Trophoblast cell (in vitro differentiated cells and primary cell): Measurements from ENCODE around the gene DNASE1L1.

Experiments
- DNase-seq, 2 donors: peaks; one replicate each; pipeline ENCODE4 v3.0.0-alpha.2; 2016
- H2AFZ ChIP-seq: 2 replicates; pipeline ENCODE4 v1.6.1; 2013; ENCODE audit warnings: low read length, moderate library complexity, mild to moderate bottlenecking; ENCODE audit not compliant: insufficient read depth, poor library complexity
- H2AK5ac ChIP-seq: 2 replicates; pipeline ENCODE4 v1.6.1; 2013; ENCODE audit warnings: mild to moderate bottlenecking, low read length
- H2BK120ac ChIP-seq: 2 replicates; pipeline ENCODE4 v1.6.1; 2013; ENCODE audit warnings: low read length, mild to moderate bottlenecking, moderate library complexity; ENCODE audit not compliant: insufficient read depth, poor library complexity
- H2BK12ac ChIP-seq: 2 replicates; pipeline ENCODE4 v1.6.1; 2013; ENCODE audit warnings: mild to moderate bottlenecking, low read length, moderate library complexity
- H2BK5ac ChIP-seq: 2 replicates; pipeline ENCODE4 v1.6.1; 2013; ENCODE audit warnings: low read length, low read depth, moderate library complexity, mild to moderate bottlenecking; ENCODE audit not compliant: poor library complexity
- H3K14ac ChIP-seq: 2 replicates; pipeline ENCODE4 v1.6.1; 2013; ENCODE audit warnings: mild to moderate bottlenecking, low read length
- H3K18ac ChIP-seq: 2 replicates; pipeline ENCODE4 v1.6.1; 2013; ENCODE audit warnings: mild to moderate bottlenecking, low read length
- H3K23ac ChIP-seq: 2 replicates; pipeline ENCODE4 v1.6.1; 2013; ENCODE audit warnings: low read length
- H3K27ac ChIP-seq: 2 replicates; pipeline ENCODE4 v1.5.1; 2013; ENCODE audit warnings: low read depth, mild to moderate bottlenecking, inconsistent platforms, low read length, moderate library complexity
- H3K27me3 ChIP-seq: 2 replicates; pipeline ENCODE4 v1.6.1; 2013; ENCODE audit warnings: inconsistent platforms, mild to moderate bottlenecking, low read length, moderate library complexity; ENCODE audit not compliant: insufficient read depth
- H3K36me3 ChIP-seq, 2 experiments: 1 replicate in 1 of 2; 2 replicates in 1 of 2; pipeline ENCODE4 v1.6.1; 2013; ENCODE audit warnings: low read length in 2 of 2, mild to moderate bottlenecking in 2 of 2, moderate library complexity in 1 of 2; ENCODE audit not compliant: insufficient read depth in 2 of 2, control insufficient read depth in 1 of 2
- H3K4ac ChIP-seq: 2 replicates; pipeline ENCODE4 v1.6.1; 2013; ENCODE audit warnings: low read depth, mild to moderate bottlenecking, low read length, moderate library complexity
- H3K4me1 ChIP-seq, 2 experiments: 1 replicate in 1 of 2; 2 replicates in 1 of 2; pipeline ENCODE4 v1.6.1; 2013; ENCODE audit warnings: low read length in 2 of 2, mild to moderate bottlenecking in 2 of 2, moderate library complexity in 1 of 2; ENCODE audit not compliant: insufficient read depth in 2 of 2, control insufficient read depth in 1 of 2
- H3K4me2 ChIP-seq: 2 replicates; pipeline ENCODE4 v1.6.1; 2013; ENCODE audit warnings: inconsistent platforms, mild to moderate bottlenecking, low read length, moderate library complexity
- H3K4me3 ChIP-seq: 2 replicates; pipeline ENCODE4 v1.5.1; 2013; ENCODE audit warnings: mild to moderate bottlenecking, low read depth, low read length, inconsistent platforms
- H3K79me1 ChIP-seq: one replicate; pipeline ENCODE4 v1.6.1; 2013; ENCODE audit warnings: low read length
- H3K79me2 ChIP-seq: 2 replicates; pipeline ENCODE4 v1.6.1; 2013; ENCODE audit warnings: low read length, mild to moderate bottlenecking; ENCODE audit not compliant: control insufficient read depth, insufficient read depth, poor library complexity
- H3K9ac ChIP-seq: 2 replicates; pipeline ENCODE4 v1.6.1; 2013; ENCODE audit warnings: mild to moderate bottlenecking, low read length
- H3K9me3 ChIP-seq: 2 replicates; pipeline ENCODE4 v1.6.1; 2013; ENCODE audit warnings: low read depth, mild to moderate bottlenecking, control low read depth, inconsistent platforms, low read length; ENCODE audit not compliant: insufficient read depth
- H4K12ac ChIP-seq: 2 replicates; pipeline ENCODE4 v1.6.1; 2013; ENCODE audit warnings: low read depth, mild to moderate bottlenecking, low read length, moderate library complexity
- H4K8ac ChIP-seq: 2 replicates; pipeline ENCODE4 v1.6.1; 2013; ENCODE audit warnings: low read depth, mild to moderate bottlenecking, low read length, moderate library complexity
- H4K91ac ChIP-seq: one replicate; pipeline ENCODE4 v1.6.1; 2013; ENCODE audit warnings: low read depth, mild to moderate bottlenecking, low read length, moderate library complexity
- WGBS: extraction: QIAGEN DNeasy Blood & Tissue Kit; methylation state at CpG from one replicate; pipeline ENCODE4 v1.1.7; 2013; ENCODE audit warnings: missing lambda C conversion rate; ENCODE audit not compliant: insufficient read length, insufficient coverage; ENCODE audit errors: extremely low coverage; 5-methylcytosine and 5-hydroxymethylcytosine counted together

DNASE1L1 gene

DNA sequence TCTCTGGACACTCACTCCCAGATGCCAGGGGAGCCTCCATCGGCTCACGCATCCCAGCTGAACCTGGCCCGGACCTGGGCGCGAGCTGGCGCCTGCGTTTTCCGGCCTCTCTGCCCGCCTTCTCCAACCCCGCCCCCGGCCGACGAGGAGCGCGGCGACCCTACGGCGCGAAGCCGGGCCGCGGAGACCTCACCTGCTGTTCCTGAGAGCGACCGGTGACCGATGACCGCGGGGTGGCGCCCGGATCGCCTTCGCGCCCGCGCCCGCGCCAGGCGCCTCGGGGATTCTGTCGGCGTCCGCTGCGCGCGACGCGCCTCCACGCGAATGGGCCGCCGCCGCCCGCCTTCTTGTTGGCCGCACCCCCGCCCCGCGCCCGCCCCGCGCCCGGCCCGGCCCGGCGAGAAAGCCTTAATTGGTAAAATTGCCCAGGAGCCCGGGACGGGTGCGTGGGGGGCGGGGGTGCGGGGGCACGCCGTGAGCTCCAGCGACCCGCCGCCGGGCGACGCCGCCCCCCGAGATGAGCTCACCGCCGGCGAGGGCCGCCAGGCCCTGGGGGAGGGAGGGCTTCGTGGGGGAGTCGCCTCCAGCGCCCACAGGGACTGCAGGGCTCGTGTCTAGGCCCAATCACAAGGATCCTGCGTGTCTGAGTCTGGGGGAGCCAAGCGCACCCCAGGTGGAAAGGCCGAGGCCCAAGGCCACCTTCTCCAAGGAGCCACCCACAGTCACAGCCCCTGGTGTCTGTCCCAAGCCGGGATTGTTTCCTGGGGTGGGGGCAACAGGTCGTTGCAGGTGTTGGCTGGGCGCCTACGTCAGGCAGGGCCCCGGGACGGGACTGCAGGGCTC is 34.5 kb downstream of the DNASE1L1 start, which contains the start of gene FLNA:
TSS of gene FLNA (minus strand) at position 322 of the 843 bp plus-strand sequence. CDS start 3,389 bp downstream, outside the sequence.
- peak in 1 of 2 donors; percentile 35 for DNase-seq
- Histone ChIP-seq H3K14ac (peak within 1 kb of the TSS; percentile 97), H3K36me3 (peaks cover 5 to 10% of the 10 kb centered on the region in 2 experiments), H3K79me2 (peaks cover 40% of the 10 kb centered on the region), H4K12ac (peak within 1 kb of the TSS; percentile 86), H3K9me3 (no peaks in the 10 kb centered on the region), H4K91ac (peak within 1 kb of the TSS; percentile 94), H2AFZ (peak within 1 kb of the TSS; percentile 37), H2BK120ac (peak within 1 kb of the TSS; percentile 64), H2AK5ac (peak within 1 kb of the TSS; percentile 87), H3K27ac (peak within 1 kb of the TSS; percentile 80), H3K4ac (peak within 1 kb of the TSS; percentile 84), H3K9ac (peak within 1 kb of the TSS; percentile 88), H3K4me2 (peak within 1 kb of the TSS; percentile 66), H4K8ac (peak within 1 kb of the TSS; percentile 89), H3K27me3 (no peaks in the 10 kb centered on the region), H3K4me3 (peak within 1 kb of the TSS; percentile 72), H3K23ac (no peak within 1 kb of the TSS), H2BK5ac (peak within 1 kb of the TSS; percentile 81), H2BK12ac (peak within 1 kb of the TSS; percentile 87), H3K79me1 (peaks cover 42% of the 10 kb centered on the region), H3K18ac (peak within 1 kb of the TSS; percentile 97), H3K4me1 (peaks cover 13 to 26% of the 10 kb centered on the region in 2 experiments)
- no CpG with 5 or more reads among the region's 95 CpGs for WGBS

DNA sequence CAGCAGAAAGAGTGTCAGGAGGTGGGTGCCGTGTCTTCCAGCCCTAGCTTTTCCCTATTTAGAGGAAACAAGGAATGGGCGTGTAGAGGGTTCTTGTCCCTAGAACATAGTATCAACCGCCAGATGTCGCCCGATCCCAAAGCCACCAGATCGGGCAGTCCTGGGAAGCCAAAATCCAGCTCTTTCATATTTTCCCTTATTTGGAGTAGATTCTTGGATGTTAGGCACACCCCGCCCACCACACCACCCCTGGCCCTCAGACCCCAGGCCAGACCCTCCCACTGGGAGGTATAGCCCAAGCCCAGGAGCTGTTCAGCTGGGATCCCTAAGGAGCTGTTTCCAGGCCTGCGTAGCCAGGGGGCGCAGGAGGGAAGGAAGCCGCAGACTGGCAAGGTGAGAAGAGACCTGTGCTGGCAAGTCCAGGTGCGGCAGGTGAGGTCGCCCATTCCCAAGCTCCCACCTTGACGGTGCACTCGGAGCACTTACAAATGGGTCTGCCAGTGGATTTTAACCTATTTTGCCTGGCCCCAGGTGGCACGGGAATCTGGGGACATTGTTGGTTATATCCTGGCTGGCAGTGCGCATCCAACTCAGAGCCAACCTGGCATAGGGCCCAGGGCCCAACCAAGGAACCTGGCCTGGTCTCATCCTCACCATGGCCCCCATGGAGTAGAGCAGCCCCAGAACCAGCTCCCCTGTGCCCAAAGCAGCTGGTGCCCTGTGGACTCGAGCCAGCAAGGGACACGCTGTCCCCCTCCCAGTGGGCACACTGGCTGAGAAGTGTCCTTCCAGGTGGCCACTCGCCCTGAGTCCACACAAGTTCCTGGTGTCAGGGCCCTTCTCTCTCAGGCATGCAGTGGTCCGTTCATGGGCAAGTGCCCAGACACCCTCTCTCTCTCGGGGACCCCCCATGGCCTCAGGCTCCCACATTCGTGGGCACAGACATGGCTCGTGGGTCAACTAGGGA is 35.4 kb downstream of the DNASE1L1 start:
- peak; percentile 51 to 70 for DNase-seq
- H2BK12ac ChIP-seq = peak overlapping the region; percentile 87
- peak overlapping the region; percentile 72 for H3K4me3 ChIP-seq
- H2AFZ ChIP-seq = peak overlapping the region; percentile 37
- peak overlapping the region; percentile 82 for H3K4ac ChIP-seq
- H4K8ac ChIP-seq = peak overlapping the region; percentile 68
- no peak overlapping the region for H3K23ac ChIP-seq
- peaks cover 41% of the 10 kb centered on the region for H3K79me2 ChIP-seq
- H2BK120ac ChIP-seq = peak overlapping the region; percentile 64
- no CpG with 5 or more reads among the region's 23 CpGs for WGBS
- H3K9ac ChIP-seq = peak overlapping the region; percentile 88
- peaks cover 14 to 28% of the 10 kb centered on the region in 2 experiments for H3K4me1 ChIP-seq
- H2AK5ac ChIP-seq = peak overlapping the region; percentile 87
- no peaks in the 10 kb centered on the region for H3K9me3 ChIP-seq
- H3K27me3 ChIP-seq = no peaks in the 10 kb centered on the region
- peak overlapping the region; percentile 77 for H3K4me2 ChIP-seq
- H2BK5ac ChIP-seq = peak overlapping the region; percentile 81
- H3K18ac ChIP-seq = peak overlapping the region; percentile 97
- peak overlapping the region; percentile 94 for H4K91ac ChIP-seq
- peak overlapping the region; percentile 86 for H4K12ac ChIP-seq
- peaks cover 7 to 12% of the 10 kb centered on the region in 2 experiments for H3K36me3 ChIP-seq
- H3K14ac ChIP-seq = peak overlapping the region; percentile 97
- H3K27ac ChIP-seq = peak overlapping the region; percentile 87
- H3K79me1 ChIP-seq = peaks cover 43% of the 10 kb centered on the region

DNA sequence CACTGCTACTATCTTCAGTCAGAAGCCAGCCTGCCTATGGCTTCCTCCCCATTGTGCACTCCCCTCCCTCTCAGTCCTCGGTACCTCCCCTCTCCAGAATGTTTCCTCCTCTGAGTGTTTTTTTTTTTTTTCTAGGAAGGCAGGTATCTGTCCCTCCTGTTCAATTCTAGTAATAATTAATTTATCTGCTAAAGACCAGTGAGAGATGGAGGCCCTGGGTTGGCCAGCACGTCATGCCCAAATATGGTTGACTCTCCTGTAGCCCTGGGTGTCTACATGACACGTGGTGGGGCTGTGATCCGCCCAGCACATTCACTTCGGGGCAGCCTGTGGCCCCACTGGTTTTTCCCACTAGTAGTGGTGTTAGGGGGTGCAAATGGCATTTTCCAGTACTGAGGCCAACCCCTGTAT is 36.4 kb downstream of the DNASE1L1 start:
- DNase-seq = no peak
- Histone ChIP-seq H4K8ac (no peak overlapping the region), H2BK120ac (no peak overlapping the region), H4K91ac (peak overlapping the region; percentile 80), H3K9me3 (no peaks in the 10 kb centered on the region), H3K9ac (no peak overlapping the region), H2AFZ (no peak overlapping the region), H3K18ac (no peak overlapping the region), H2BK12ac (no peak overlapping the region), H3K27ac (peak overlapping the region; percentile 75), H4K12ac (no peak overlapping the region), H3K36me3 (peaks cover 17 to 22% of the 10 kb centered on the region in 2 experiments), H3K4ac (peak overlapping the region; percentile 37), H3K14ac (peak overlapping the region; percentile 48), H3K4me2 (peak overlapping the region; percentile 77), H3K79me1 (peaks cover 39% of the 10 kb centered on the region), H3K27me3 (no peaks in the 10 kb centered on the region), H3K4me3 (no peak overlapping the region), H3K4me1 (peaks cover 15 to 30% of the 10 kb centered on the region in 2 experiments), H3K79me2 (peaks cover 45% of the 10 kb centered on the region), H2BK5ac (peak overlapping the region; percentile 34), H3K23ac (no peak overlapping the region), H2AK5ac (no peak overlapping the region)
- WGBS = no CpG with 5 or more reads among the region's 5 CpGs

DNA sequence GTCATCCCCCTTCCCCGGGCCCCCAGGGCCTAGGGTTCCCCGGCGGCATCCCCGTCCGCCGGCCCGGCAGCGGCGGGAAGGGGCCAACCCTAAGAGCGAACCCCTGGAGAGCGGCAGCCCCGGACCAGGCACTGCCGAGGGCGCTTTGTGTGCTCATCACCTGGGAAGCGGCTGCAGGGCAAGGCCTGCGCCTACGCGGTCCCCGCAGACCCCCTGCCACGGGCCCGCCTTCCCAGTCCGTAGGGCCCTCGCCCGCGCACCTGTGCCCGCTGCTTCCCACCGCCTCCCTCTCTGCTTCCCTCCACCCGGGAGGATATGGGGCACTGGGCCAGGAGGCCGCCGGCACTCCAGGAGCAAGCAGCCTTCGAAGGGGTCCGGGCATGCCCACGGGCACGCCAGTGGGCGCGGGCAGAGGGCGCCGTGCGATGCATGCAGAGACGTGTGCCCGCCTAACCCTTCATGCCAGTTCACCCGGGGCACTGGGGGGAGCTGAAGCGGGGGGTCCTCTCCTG is 37.2 kb downstream of the DNASE1L1 start:
- H2AK5ac ChIP-seq = no peak overlapping the region
- peak overlapping the region; percentile 83 for H3K4ac ChIP-seq
- peak overlapping the region; percentile 75 for H3K27ac ChIP-seq
- H4K91ac ChIP-seq = peak overlapping the region; percentile 80
- H4K8ac ChIP-seq = peak overlapping the region; percentile 17
- peak overlapping the region; percentile 91 for H3K14ac ChIP-seq
- no peaks in the 10 kb centered on the region for H3K9me3 ChIP-seq
- no peak overlapping the region for H2AFZ ChIP-seq
- peak overlapping the region; percentile 11 for H2BK120ac ChIP-seq
- peak overlapping the region; percentile 77 for H3K4me2 ChIP-seq
- H2BK12ac ChIP-seq = no peak overlapping the region
- H3K18ac ChIP-seq = peak overlapping the region; percentile 11
- peak overlapping the region; percentile 72 for H3K9ac ChIP-seq
- no CpG with 5 or more reads among the region's 43 CpGs for whole genome bisulfite sequencing
- no peak for DNase-seq
- H3K4me1 ChIP-seq = peaks cover 15 to 30% of the 10 kb centered on the region in 2 experiments
- peak overlapping the region; percentile 84 for H2BK5ac ChIP-seq
- H3K79me2 ChIP-seq = peaks cover 48% of the 10 kb centered on the region
- peaks cover 39% of the 10 kb centered on the region for H3K79me1 ChIP-seq
- H3K27me3 ChIP-seq = no peaks in the 10 kb centered on the region
- H3K36me3 ChIP-seq = peaks cover 25 to 30% of the 10 kb centered on the region in 2 experiments
- no peak overlapping the region for H3K23ac ChIP-seq
- H3K4me3 ChIP-seq = peak overlapping the region; percentile 62
- no peak overlapping the region for H4K12ac ChIP-seq
